Activated CD8-positive, alpha-beta memory T cell treated with anti-CD3 and anti-CD28 coated beads for 48 hours (primary cell): ENCODE results near the gene L3MBTL3.
"Not testable (repeated sequence)": the region's sequence is repeated elsewhere in the genome, so short reads cannot be mapped to it uniquely, and the experiment has no call there.

Experiments
- DNase-seq, 3 experiments: peaks; one replicate each; pipeline ENCODE4 v3.0.0-alpha.2; 2020; ENCODE audit warnings: low read depth in 2 of 3, low spot score in 2 of 3

Gene L3MBTL3

GRCh38 chr6:130070792-130071191 lies 52.4 kb downstream of the L3MBTL3 start:
- DNase-seq = no peak

DNA sequence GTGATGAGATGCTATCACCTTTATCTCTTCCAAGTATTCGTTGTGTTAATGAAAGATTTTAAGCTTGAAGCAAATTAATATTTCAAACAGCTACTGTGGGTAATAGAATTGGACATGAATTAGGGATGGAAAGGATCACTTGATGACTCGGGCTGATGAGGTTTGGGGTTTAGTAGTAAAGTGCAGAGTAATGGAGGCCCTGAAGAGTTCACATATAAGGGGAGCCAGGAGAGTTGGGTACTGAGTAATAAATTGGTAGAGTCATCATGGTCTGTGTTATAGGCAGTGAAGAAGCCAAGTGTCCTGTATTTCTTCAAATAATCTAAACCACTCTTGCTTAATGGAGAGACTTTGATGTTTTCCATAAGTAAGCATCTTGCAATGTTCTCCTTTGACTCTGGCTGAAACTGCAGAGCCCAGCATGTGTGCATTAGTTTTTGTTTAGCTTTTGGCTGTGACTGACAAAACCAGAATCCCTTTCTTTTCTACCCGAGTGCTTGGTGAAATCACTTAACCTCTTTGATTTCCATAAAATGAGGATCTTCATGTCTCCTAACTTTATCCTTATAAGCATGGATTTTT lies 57.6 kb downstream of the L3MBTL3 start:
- no peak for DNase-seq

- DNase-seq = no peak
Observed at GRCh38 chr6:130076512-130076911, 58.1 kb downstream of the L3MBTL3 start.

DNA sequence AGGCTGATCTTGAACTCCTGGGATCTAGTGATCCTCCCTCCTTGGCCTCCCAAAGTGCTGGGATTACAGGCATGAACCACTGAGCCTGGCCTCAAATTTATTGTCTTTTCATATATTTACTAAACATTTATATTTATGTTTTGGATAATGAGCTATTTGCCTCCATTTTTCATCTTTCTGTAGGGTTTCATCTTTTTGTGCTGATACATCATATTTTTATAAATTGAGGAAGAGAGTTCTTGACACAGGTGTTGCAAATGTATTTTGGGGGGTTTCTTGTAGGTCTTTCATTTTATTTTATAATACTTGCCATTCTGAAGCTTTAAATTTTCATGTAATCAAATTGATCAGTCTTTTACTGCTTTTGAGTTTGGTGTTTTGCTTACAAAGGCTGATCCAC lies 72.4 kb downstream of the L3MBTL3 start:
- DNase-seq = no peak

- DNase-seq = no peak
Observed at GRCh38 chr6:130093546-130093945, 75.2 kb downstream of the L3MBTL3 start.

DNA sequence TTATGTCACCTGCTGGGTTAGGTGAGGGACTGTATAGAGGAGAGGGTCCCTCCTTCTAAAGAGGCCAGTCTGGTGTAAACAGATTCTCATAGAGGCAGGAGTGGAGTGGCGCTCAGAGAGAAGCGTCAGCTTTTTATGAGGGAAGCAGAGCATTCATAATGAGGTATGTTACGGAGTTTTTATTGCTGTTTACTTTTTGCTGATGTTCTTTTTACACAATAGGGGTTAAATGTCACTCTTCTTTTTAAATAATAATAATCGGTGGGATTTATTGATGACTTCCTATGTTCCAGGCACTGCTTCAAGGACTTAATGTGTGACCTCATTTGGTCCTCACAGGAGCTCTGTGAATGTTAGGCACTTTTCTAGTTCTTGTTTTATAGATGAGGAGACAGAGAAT lies 79.9 kb downstream of the L3MBTL3 start:
- no peak for DNase-seq

DNA sequence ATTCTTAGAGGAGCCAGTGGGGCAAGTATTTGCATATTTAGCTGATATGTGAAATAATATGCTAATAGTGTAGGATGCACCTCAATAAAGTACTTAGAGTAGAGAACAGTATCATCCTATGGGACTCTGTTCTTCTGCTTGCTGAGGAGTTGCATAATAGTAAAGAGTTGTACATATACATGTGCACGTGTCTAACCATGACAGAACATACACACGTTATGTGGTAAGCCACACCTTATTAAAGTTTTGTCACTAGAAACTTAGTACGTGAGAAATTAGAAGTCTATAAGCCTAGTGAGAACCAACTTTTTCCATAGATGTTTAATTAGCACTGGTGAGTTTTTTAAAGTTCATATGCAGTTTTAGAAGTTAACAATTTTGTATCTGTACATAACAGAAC lies 80.7 kb downstream of the L3MBTL3 start:
- no peak for DNase-seq

GRCh38 chr6:130105996-130106704 lies 87.8 kb downstream of the L3MBTL3 start:
- DNase-seq = no peak

DNA sequence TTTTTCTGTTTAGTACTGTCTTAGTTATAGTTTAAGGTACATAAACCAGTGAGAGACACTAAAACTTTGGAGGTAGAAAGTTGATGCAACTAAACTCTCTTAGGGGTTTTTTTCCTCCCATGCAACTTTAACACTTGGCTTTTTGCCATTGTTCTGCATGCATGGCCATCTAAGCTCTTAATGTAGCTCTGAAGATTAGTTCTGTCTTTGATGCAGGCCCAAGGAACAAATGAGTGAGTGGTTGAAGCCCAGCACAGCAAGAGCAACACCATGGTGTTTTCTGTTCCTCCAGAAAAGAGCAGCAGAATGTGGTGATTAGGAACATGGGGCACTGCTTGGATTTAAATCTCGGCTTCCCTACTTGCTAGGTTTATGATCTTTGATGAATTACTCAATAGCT lies 89.3 kb downstream of the L3MBTL3 start:
- DNase-seq = no peak

GRCh38 chr6:130111031-130111430 lies 92.7 kb downstream of the L3MBTL3 start:
- DNase-seq = no peak

GRCh38 chr6:130113201-130113710 lies 94.9 kb downstream of the L3MBTL3 start:
- no peak for DNase-seq

- DNase-seq = no peak
Observed at GRCh38 chr6:130115036-130115435, 96.7 kb downstream of the L3MBTL3 start.

DNA sequence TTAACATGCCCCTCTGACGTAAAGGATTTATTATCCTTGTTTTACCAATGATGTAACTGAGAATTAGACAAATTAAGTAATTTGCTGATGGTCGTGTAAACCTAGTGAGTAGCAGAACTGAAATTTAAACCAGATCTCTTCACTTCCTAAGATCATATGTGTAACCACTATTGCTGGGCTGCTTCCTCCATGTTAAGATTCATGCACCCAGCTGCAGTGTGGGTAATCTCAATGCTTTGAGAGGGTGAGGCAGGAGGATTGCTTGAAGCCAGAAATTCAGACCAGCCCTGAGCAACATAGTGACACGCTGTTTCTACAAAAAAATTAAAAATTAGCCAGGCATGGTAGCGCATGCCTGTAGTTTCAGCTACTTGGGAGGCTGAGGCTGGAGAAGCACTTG lies 97.9 kb downstream of the L3MBTL3 start:
- no peak for DNase-seq

GRCh38 chr6:130117187-130117701 lies 98.9 kb downstream of the L3MBTL3 start:
- not testable (repeated sequence) for DNase-seq

DNA sequence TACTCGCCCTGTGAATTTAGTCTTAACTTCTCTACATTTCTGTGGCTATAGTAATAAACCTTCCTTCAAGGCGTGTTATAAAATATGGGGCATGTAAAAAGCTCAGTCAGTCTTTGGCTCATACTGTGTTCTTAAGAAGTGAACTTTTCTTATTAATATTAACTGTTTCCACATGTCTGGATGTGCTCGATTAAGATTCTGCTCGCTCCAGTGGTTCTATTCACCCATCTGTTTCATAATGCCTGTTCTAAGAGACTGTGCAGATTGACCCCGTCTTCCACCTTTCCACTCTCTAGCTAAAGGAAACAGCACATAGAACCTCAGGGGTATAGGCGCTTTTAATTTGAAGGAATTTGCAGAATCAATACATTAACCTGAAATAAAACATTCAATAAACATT lies 99.9 kb downstream of the L3MBTL3 start:
- no peak for DNase-seq

DNA sequence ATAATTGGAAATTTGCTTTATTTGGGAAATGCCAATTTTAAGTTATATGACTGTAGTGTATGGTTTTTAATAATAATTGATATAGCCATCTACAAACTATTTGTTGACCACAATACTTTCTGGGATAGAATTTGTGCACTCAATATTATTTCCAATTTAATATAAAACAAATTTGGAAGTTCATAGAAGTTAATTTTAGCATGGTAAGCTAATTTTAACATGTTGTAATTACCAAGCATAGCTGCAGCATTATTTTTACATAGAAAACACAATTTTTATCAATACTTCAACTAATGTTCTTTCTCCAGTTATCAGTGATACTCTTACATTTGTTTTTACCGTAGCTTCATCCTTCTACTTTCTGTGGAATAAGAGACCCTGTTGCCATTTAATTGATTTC lies 100.8 kb downstream of the L3MBTL3 start:
- no peak for DNase-seq

DNA sequence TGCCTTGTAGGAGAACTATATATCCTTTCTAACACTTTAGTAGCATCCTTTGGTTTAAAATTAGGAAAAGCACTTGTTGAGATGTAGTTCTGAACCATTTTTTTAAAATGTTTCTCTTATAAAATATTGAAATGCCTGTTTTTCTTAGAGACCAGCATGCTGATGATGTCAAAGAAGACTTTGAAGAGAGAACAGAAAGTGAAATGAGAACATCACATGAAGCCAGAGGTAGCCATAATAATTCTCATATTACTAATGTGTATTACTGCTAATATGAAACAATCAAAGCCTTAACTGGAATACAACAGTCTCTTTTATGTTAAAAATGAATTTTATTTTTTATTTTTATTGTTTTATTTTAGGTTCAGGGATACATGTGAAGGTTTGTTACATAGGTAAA lies 102.3 kb downstream of the L3MBTL3 start:
- no peak for DNase-seq

DNA sequence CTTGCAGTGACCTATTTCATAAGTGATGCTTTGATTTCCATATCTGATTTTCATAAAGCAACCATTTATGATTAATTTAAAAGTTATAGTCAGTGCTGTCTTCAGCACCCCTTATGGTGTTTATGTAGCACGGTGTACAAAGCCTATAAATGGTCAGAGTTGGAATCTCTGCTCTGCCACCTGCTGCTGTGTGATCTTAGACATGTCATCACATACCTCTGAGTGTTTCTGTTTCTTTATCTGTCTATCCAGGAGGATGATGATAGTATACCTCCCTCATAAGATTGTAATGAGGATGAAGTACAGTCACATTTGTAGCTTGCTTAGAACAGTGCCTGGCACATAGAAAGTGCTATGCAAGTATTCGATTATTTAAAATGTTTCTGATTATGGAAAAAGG lies 103.9 kb downstream of the L3MBTL3 start:
- no peak for DNase-seq

GRCh38 chr6:130127195-130127594 lies 108.8 kb downstream of the L3MBTL3 start:
- DNase-seq = no peak

DNA sequence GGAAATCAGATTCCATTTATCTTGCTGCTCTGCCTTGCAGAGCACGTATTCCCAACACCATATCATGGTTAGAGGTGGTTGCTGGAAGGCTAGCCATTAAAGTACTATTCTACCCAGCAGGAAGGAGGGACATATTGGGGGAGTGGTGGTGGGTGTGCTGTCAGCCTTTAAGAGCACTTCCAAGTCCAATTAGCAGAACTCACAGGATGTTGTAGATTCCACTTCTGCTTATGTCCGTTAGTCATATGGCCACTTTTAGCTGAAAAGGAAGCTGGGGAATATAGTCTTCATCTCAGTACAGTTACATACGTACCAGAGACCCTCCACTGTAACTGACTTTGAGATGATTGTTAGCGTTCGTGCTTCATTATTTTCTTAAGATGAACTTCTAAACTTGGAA lies 109.9 kb downstream of the L3MBTL3 start:
- no peak for DNase-seq

- DNase-seq = no peak
Observed at GRCh38 chr6:130129762-130130246, 111.4 kb downstream of the L3MBTL3 start.

- peak in 1 of 3 experiments; percentile 12 for DNase-seq
Observed at GRCh38 chr6:130132286-130132701, 113.9 kb downstream of the L3MBTL3 start.
